Stimulated activated CD8-positive, alpha-beta memory T cell treated with anti-CD3 and anti-CD28 coated beads, Interleukin-12 subunit alpha, Interleukin-12 subunit beta, amount 100 ng/mL, for 24 hours (primary cell): ENCODE results near the gene MED12L.

Experiments
- DNase-seq: peaks from one replicate; pipeline ENCODE4 v3.0.0-alpha.2; 2020; ENCODE audit errors: extremely low read depth

Gene MED12L

DNA sequence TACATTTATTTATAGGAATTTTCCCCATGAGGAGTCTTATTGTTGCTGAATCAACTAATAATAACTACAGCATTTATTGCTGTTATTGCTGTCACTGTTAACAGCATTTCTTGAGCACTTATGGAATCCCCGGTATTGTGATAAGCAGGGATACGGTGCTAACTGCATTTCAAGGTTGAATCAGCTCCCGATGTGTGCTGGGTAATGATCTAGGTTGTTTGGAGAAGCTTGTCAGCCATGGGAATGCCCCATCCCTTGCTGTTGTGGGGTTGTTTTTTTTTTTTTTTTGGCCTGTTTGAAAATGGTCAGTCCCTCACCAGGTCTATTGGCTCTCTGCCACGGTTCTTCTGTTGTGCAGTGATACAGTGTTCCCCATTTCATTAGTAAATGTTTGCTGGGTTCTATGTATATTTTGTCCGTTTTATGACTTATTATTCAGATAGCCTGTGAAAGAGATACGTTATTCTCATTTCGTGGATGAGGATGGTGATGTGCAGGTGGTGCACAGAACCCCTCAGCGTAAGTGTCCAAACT is 48.5 kb downstream of the MED12L start:
- no peak for DNase-seq

DNA sequence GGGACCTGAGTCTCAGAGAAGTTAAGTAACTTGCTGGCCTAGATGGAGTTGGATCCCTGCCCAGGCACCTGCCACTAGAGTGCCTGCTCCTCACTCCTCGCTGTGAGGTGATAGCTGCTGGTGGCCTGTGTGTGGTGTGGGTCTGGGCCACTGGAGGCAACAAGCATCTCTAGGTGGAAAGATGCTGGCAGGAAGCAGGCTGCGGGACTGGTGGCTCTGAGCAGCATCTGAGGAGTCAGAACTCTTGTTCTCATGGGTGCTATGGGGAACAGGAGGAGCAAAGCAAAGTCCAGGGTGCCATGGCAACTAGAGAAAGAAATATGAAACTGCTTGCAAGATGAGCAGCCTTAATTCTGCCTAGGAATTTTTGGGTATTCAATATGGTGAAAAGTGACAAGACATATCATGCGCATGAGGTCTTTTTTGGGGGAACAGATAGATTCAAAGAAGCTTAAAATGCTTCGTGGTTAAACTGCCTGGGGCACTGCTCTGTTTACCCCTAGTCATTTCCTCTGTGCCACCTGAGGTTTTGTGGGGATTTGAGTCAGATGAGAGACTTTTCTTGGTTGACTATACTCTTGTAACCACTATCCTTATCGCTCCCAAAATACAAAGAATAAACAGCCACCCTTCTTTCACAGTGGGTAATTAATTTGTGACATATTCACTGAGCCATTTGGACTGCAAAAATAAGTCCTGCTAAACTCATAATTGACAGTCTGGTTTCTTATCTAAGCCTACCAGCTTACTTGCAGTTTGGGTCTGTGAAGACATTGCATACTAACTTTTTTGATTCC is 50.3 kb downstream of the MED12L start:
- peak; percentile 10 for DNase-seq

DNA sequence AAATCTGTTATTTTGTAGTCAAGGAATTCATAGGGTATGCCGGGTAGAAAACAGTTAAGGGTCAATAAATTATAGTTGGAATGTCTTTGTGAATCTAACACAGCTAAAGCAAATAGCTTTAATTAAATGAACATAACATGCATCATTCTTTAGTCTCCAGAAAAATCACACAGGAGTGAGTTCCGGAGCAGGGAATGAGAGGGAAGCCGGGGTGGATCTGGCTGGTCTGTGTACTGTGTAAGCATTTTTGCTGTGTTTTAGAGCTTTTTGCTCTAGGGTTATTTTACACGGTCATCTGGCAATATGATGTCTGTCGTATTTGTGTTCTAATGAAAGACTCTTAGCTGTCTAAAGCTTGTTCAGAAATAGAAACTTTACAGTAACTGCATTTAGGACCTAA is 57.5 kb downstream of the MED12L start:
- no peak for DNase-seq

DNA sequence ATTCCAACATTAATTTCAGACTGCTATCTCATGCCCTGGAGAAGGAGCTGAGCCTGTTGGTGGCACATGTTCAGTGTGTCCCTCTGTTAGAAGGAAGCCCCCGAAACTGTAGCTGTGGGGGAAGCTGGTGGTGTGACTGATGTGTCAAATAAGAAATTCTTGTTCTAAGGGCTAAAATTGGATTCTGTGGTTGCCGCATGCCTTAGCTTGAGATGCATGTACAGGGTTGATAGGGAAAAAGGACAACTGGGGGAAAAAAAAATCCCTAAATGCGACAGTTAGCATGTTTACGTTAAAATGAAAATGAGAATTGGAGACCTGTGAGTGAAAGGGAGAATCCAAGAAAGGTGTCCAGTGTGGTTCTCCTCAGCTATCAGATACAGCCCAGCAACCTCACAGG is 58.6 kb downstream of the MED12L start:
- no peak for DNase-seq

DNA sequence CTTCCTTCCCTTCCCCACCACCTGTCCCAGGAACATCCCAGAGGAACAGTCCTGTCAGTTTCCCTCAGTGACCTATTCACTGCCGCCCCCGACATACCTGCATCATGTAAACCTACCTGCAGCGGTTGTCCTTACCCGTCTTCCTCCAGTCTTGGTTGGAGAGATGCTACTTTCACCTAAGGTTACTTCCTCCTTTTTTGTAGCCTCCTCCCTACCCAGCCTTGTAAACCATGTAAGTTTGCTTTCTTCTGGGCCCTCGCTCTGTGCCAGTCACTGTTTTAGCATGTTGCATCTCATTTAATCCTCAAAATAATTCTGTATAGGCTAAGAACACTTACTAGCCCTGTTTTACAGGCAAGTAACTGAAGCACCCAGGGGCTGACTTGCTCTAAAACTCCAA is 59.3 kb downstream of the MED12L start:
- DNase-seq, result no peak

DNA sequence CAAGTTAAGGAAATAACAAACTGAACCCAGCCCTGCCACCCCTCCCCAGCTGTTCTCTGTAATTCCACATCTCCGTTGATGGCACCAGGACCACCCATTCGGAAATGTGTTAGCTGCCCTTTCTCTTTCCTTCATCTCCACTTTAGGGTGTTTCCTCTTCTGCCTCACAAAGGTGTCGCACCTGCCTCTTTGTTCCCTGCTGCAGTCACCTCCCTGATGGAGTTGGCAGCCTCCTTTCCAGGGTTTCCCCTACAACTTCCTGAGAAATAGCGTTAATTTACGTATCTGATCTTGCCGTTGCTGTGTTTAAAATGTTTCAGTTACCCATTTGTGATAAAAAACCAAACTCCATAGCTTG is 60.2 kb downstream of the MED12L start:
- DNase-seq, result no peak

DNA sequence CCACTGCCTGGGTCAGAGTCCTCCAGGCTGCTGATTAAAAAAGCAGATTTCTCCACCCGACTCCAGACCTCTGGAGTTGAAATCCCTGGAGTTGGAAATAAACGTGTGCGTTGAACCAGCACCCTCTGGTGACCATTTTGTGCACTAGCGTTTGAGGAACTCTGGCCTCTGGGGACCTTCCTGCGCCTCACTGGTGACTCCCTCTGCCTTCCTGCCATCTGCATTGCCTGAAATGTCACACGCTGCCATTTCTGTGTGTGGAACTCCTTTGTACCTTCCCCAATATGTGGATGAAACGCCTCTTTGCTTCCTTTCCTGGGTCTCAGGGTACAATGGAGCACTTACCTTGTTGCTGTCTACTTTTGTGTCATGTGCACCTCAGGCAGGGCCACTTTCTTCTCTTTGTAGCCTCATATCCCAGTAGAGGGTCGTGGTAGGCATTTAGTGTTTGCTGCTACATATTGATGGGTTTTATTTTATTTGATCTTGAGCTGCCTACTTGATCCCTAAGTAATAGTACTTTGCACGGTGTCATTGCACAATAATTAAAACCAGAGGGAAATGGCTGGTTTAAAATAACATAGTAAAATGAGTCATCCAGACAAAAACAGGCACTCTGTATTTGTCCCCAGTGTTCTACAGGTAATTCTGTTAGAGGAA is 60.7 kb downstream of the MED12L start:
- DNase-seq, result no peak

DNA sequence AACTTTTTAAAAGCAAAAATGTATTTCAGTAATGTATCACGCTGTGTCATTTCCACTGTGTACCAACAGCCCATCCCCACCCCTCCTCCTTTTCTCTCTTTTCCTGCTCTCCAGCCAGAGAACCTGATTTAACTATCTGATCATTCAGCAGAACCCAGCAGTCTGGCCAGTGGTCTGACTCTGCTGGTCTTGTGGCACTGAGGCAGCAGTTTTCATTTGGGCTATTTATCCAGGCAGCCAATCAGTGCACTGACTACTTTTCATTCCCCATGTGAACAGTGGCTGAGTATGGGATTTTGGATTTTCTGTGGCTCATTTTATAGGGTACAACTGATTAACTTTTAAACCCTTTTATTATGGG is 61.2 kb downstream of the MED12L start:
- DNase-seq, result no peak

DNA sequence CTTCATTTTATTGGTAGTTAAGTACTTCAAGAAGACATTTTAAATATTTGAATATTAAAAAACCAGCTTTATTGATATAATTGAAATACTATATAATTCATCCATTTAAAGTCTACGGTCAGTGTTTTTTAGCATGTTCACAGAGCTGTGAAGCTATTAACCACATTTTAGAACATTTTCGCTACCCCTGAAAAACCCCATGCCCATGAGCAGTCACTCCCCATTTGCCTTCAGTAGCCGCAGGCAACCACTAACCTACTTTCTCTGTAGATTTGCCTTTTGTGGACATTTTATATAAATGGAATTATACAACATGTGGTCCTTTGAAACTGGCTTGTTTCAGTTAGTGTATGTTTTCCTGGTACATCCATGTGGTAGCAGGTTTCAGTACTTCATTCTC is 61.8 kb downstream of the MED12L start:
- no peak for DNase-seq

DNA sequence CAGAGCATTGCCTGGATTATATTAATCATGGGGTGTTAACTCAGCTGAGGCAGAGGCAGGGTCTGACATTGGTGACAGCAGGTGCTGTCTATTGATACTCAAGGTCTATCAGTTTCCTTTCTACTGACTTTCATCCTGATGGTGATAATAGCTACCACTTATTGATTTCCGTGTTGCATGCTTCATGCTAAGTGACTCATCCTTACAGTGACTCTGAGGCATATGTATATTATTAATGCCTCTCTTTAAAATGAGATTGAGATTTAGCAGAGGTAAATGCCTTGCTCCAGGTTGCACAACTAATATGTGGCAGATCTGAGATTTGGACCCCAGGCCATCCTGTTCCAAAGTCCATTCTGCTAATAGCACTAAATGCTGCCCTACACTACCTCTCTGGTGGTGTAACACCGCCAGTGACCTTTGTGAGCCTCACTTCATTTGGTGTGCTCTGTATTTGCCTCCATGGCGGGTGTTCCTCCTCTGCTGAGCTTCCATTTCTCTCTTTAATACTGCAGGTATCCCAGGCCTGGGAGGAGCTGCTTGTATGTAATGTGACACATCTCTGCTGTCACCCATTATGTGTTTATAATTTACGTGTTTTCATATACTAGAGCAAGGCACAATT is 67.1 kb downstream of the MED12L start:
- no peak for DNase-seq

DNA sequence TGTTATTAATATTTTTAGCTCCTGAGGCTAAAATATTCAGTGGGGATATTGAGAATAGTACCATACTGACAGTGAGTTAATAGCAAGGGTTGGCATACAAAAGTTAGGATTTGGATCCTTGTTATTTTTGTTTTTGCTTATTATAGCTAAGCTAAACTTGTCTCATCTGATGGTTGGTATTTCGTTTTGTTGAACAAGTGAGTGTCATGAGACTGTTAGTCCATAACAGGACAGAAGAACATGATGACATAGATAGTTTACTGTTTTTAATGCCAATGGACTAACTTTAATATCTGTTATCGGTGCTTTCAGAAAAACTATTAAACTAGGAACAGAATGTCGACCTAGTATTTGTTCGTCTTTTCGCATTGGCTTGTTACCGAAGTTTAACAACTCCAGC is 69.1 kb downstream of the MED12L start:
- DNase-seq, result no peak

DNA sequence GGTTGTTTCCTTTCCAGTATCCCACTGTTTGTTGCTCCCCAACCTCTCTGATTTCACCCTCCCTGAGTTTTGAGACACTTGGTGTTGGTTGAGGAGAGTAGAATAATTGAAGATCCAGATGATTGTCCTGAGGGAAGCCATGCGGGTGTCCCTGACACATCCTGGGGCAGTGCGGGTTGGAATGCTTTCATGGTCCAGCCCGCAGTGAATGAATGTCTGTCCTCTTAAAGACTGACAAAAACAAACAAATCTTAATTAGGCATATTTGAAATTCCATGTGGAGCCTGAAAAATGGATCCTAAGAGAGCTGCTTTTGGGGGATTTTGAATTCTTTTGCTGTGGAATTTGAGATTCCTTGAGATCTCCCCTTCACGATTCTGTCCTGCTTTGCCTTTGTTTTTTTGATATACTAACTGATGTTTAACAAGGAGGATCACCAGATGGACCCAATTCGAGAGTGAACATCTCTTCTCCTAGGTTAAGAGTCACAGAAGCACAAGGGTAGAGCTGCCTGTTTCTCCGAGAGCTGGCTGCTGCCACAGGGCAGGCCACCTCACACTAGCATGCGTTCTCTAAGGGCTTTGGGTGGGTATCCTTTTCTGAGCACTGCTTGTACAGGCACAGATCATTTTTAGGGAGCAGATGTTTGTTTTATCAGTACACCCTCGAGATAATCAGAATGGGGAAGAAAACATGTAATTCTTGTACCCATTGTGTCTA is 70.1 kb downstream of the MED12L start:
- no peak for DNase-seq

DNA sequence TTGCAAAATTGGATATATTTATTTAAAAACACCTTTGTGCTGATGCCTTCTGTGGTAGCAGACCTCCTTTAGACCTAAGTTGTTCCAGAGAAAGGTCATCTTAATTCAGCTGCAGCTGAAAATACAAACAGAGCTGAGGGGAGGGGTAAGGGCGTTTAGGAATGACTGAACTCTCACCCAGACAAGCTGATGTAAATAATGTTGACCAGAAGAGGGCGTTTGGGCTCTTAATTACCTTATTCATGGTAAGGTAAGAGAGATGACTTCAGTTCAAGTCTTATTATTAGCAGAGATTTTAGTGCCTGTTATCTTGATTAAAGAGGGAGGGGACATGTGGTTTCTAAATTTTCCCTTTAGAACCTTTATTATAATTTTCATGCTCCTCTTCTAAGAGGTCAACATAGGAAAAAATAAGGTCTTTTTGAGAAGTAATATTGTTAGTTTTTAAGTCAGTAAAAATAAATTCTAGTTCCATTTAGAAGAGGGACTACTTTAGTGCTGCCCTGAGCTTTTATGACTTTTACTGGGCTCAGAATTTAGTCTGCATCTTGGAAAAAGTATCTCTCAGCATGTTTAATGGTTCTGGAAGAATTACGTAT is 71.3 kb downstream of the MED12L start:
- no peak for DNase-seq

DNA sequence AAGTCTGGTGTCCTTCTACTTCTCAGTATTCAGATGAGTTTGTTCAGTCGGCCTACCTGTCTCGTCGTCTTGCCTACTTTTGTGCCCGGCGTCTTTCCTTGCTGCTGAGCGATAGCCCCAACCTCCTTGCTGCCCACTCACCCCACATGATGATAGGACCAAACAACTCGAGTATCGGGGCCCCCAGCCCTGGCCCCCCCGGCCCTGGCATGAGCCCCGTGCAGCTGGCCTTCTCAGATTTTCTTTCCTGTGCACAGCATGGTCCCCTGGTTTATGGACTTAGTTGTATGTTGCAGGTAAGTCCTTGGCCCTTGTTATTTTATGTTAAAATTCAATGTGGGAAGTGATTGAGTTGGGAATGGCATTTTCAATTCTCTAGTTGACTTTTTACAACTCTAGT is 74.3 kb downstream of the MED12L start:
- no peak for DNase-seq

DNA sequence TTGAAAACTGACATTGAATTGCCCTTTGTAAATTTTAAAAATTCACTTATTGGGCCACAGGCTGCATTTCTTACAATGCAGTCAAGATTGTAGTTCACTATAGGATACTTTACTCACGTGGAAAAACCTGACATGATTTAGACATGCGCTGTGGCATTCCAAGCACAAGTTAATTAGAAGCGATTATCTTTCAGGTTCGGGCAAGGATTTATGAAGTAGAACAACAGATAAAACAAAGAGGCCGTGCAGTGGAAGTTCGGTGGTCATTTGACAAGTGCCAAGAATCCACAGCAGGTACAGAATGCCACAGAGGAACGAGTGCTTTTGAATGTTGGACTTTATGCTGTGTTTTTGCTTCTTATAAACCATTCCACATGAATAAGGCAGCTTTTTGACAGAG is 79.8 kb downstream of the MED12L start:
- DNase-seq, result no peak

DNA sequence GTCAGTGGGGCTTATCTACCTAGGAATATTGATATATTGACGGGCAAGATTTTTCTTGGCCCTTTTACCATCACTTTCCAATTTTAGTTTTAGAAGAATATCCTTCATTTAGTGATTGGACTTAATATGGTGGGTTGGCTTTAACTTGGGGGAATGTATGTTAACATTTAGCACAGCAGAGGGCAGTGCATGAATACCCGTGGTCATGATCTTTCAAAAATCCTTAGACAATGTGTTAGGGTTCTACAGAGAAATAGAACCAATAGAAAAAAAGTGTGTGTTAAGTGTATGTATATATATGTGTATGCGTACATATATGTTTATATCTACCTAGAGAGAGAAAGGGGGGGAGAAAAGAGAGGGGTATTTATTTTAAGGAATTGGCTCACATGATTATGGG is 80.7 kb downstream of the MED12L start:
- DNase-seq, result no peak

DNA sequence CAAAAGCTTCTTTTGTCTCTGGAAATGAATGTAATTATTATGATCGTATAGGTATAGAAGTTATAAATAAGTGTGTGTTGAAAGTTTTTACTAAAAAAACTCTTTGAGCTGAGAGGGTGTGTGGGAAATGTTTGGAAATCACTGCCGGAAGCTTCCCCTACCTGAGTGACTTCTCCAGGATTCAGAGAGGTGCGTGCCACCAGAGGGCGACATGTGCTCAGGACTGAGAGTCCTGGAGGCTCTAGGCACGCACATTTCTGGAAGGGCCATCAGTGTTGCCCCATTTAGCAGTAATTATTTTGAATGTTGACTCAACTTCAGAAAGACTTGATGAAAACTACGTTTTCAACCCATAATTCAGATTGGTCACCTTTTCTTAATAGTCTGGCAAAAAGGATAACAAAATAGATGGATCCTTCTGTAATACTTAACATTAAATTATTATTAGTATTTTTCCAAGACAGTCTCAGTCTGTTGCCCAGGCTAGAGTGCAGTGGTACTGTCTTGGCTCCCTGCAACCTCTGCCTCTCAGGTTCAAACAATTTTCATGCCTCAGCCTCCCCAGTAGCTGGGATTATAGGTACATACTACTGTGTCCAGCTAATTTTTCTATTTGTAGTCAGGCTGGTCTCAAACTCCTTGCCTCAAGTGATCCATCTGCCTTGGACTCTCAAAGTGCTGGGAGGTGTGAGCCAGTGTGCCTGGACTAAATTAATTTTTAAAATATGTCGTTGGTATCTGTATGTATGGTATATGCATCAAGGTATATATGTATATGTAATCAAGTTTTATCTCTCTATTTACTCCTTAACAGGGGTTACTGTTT is 83.0 kb downstream of the MED12L start:
- peak; percentile 62 for DNase-seq

DNA sequence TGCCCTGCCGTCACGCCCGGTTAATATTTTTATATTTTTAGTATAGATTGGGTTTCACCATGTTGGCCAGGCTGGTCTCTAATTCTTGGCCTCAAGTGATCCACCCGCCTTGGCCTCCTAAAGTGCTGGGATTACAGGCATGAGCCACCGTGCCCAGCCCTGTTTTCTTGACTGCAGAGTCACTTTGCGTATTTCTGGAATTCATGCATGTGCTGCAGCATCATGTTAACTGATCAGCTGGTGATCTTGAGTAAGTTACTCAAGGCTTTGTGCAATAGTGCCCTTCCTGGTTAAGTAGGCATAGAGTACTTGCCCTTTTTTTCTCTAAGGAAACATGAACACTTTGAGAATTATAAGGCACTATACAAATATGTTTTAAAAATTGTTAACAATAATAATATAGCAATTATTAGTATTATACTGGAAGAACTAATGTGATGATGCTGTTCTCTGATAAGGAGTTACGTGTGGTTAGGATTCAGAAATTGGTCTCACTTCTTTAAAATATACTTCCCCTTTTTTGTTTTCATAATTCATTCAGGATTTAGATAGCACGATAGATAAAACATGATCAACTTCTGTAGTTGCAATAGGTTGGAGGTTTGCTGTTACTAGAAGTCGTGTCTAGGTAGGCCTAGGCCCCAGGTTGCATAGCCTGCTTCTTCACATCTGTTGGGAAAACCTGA is 83.9 kb downstream of the MED12L start:
- no peak for DNase-seq

DNA sequence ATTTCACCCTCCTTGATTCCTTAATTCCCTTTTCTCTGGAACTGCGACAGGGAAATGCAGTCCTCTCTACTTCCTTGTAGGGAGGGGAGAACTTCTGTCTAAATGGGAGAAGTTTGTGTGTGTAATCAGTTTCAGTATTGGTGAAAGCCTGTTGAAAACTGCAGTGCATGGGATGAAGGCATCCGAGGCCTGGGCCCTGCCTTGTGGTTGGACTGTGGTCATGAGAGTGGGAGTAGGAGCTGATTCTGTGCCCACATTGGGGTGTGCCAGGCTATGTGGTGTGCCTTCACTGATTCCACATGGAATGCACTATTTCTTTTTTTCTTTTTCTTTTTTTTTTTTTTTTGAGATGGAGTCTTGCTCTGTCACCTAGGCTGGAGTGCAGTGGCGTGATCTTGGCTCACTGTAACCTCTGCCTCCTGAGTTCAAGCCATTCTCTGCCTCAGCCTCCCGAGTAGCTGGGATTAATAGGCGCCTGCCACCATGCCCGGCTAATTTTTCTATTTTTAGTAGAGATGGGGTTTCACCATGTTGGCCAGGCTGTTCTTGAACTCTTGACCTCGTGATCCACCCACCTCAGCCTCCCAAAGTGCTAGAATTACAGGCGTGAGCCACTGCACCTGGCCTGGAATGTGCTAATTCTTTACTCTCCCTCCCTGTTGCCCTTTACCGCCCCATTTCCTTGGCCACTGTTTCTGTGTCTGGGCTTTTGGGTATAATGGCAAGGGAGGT is 84.7 kb downstream of the MED12L start:
- DNase-seq, result peak; percentile 36
